HEK293 (cell line): ENCODE measurements around the gene RUFY2.

Source experiments
- BCL11A ChIP-seq: fragments of 450-650 bp; formaldehyde crosslinking; IDR thresholded peaks from 2 replicates; pipeline ENCODE4 v1.5.1; 2016; ENCODE audit warnings: low read depth, missing biosample characterization, missing genetic modification characterization
- BCL11B ChIP-seq: fragments of 450-650 bp; formaldehyde crosslinking; IDR thresholded peaks from 2 replicates; pipeline ENCODE4 v1.5.1; 2016; ENCODE audit warnings: low read depth, missing biosample characterization, missing genetic modification characterization
- GLIS2 ChIP-seq: fragments of 450-650 bp; formaldehyde crosslinking; IDR thresholded peaks from 2 replicates; pipeline ENCODE4 v1.5.1; 2016; ENCODE audit warnings: missing biosample characterization, missing genetic modification characterization
- INSM2 ChIP-seq: fragments of 450-650 bp; formaldehyde crosslinking; IDR thresholded peaks from 2 replicates; pipeline ENCODE4 v1.5.1; 2016; ENCODE audit warnings: missing biosample characterization, missing genetic modification characterization
- KLF7 ChIP-seq: fragments of 450-650 bp; formaldehyde crosslinking; IDR thresholded peaks from 2 replicates; pipeline ENCODE4 v1.5.1; 2016; ENCODE audit warnings: missing biosample characterization, missing genetic modification characterization, borderline replicate concordance
- PRDM4 ChIP-seq: fragments of 450-650 bp; formaldehyde crosslinking; IDR thresholded peaks from 2 replicates; pipeline ENCODE4 v1.5.1; 2017; ENCODE audit warnings: missing biosample characterization, missing genetic modification characterization
- REST ChIP-seq: fragments of 450-650 bp; formaldehyde crosslinking; IDR thresholded peaks from 2 replicates; pipeline ENCODE4 v1.5.1; 2016; ENCODE audit warnings: missing biosample characterization, missing genetic modification characterization
- SCRT2 ChIP-seq: fragments of 450-650 bp; formaldehyde crosslinking; IDR thresholded peaks from 2 replicates; pipeline ENCODE4 v1.5.1; 2016; ENCODE audit warnings: missing biosample characterization, missing genetic modification characterization
- SETDB1 ChIP-seq: IDR thresholded peaks from one replicate; pipeline ENCODE4 v1.6.1; 2017; ENCODE audit warnings: mild to moderate bottlenecking, low read length, moderate library complexity, mixed read lengths; ENCODE audit not compliant: insufficient read length
- YY2 ChIP-seq: fragments of 450-650 bp; formaldehyde crosslinking; IDR thresholded peaks from 2 replicates; pipeline ENCODE4 v1.5.1; 2016; ENCODE audit warnings: missing biosample characterization, missing genetic modification characterization
- ZBTB8A ChIP-seq: fragments of 450-650 bp; formaldehyde crosslinking; IDR thresholded peaks from 2 replicates; pipeline ENCODE4 v1.5.1; 2016; ENCODE audit warnings: missing biosample characterization, missing genetic modification characterization
- ZFP69B ChIP-seq: fragments of 450-650 bp; formaldehyde crosslinking; IDR thresholded peaks from 2 replicates; pipeline ENCODE4 v1.5.1; 2016; ENCODE audit warnings: missing biosample characterization, missing genetic modification characterization
- ZNF157 ChIP-seq: fragments of 450-650 bp; formaldehyde crosslinking; IDR thresholded peaks from 2 replicates; pipeline ENCODE4 v1.5.1; 2016; ENCODE audit warnings: missing biosample characterization, missing genetic modification characterization
- ZNF16 ChIP-seq: fragments of 450-650 bp; formaldehyde crosslinking; IDR thresholded peaks from 2 replicates; pipeline ENCODE4 v1.5.1; 2016; ENCODE audit warnings: low read depth, missing biosample characterization, missing genetic modification characterization
- ZNF175 ChIP-seq: fragments of 450-650 bp; formaldehyde crosslinking; IDR thresholded peaks from 2 replicates; pipeline ENCODE4 v1.5.1; 2016; ENCODE audit warnings: missing biosample characterization, missing genetic modification characterization
- ZNF18 ChIP-seq: fragments of 450-650 bp; formaldehyde crosslinking; IDR thresholded peaks from 2 replicates; pipeline ENCODE4 v1.5.1; 2016; ENCODE audit warnings: missing biosample characterization, missing genetic modification characterization
- ZNF211 ChIP-seq: fragments of 450-650 bp; formaldehyde crosslinking; IDR thresholded peaks from 2 replicates; pipeline ENCODE4 v1.5.1; 2016; ENCODE audit warnings: low read depth, missing biosample characterization, missing genetic modification characterization
- ZNF23 ChIP-seq: fragments of 450-650 bp; formaldehyde crosslinking; IDR thresholded peaks from 2 replicates; pipeline ENCODE4 v1.5.1; 2016; ENCODE audit warnings: missing biosample characterization, missing genetic modification characterization, borderline replicate concordance
- ZNF24 ChIP-seq: fragments of 450-650 bp; formaldehyde crosslinking; IDR thresholded peaks from 2 replicates; pipeline ENCODE4 v1.5.1; 2016; ENCODE audit warnings: missing biosample characterization, missing genetic modification characterization
- ZNF335 ChIP-seq: fragments of 450-650 bp; formaldehyde crosslinking; conservative IDR thresholded peaks from 2 replicates; pipeline ENCODE4 v1.5.1; 2016; ENCODE audit warnings: missing biosample characterization, missing genetic modification characterization
- ZNF391 ChIP-seq: fragments of 450-650 bp; formaldehyde crosslinking; IDR thresholded peaks from 2 replicates; pipeline ENCODE4 v1.5.1; 2016; ENCODE audit warnings: low read depth, missing biosample characterization, missing genetic modification characterization, borderline replicate concordance
- ZNF394 ChIP-seq: fragments of 450-650 bp; formaldehyde crosslinking; IDR thresholded peaks from 2 replicates; pipeline ENCODE4 v1.5.1; 2016; ENCODE audit warnings: missing biosample characterization, missing genetic modification characterization, mild to moderate bottlenecking, moderate library complexity, borderline replicate concordance
- ZNF423 ChIP-seq: fragments of 450-650 bp; formaldehyde crosslinking; IDR thresholded peaks from 2 replicates; pipeline ENCODE4 v1.5.1; 2016; ENCODE audit warnings: missing biosample characterization, missing genetic modification characterization
- ZNF501 ChIP-seq: fragments of 450-650 bp; formaldehyde crosslinking; IDR thresholded peaks from 2 replicates; pipeline ENCODE4 v1.5.1; 2016; ENCODE audit warnings: missing biosample characterization, missing genetic modification characterization
- ZNF514 ChIP-seq: fragments of 450-650 bp; formaldehyde crosslinking; IDR thresholded peaks from 2 replicates; pipeline ENCODE4 v1.5.1; 2016; ENCODE audit warnings: missing biosample characterization, missing genetic modification characterization
- ZNF623 ChIP-seq: fragments of 450-650 bp; formaldehyde crosslinking; IDR thresholded peaks from 2 replicates; pipeline ENCODE4 v1.5.1; 2016; ENCODE audit warnings: missing biosample characterization, missing genetic modification characterization
- ZNF707 ChIP-seq: fragments of 450-650 bp; formaldehyde crosslinking; IDR thresholded peaks from 2 replicates; pipeline ENCODE4 v1.5.1; 2016; ENCODE audit warnings: missing biosample characterization, missing genetic modification characterization
- ZNF776 ChIP-seq: fragments of 450-650 bp; formaldehyde crosslinking; IDR thresholded peaks from 2 replicates; pipeline ENCODE4 v1.5.0; 2017; ENCODE audit warnings: missing biosample characterization, missing genetic modification characterization, borderline replicate concordance
- ZNF785 ChIP-seq: fragments of 450-650 bp; formaldehyde crosslinking; IDR thresholded peaks from 2 replicates; pipeline ENCODE4 v1.5.1; 2016; ENCODE audit warnings: missing biosample characterization, missing genetic modification characterization
- ZNF837 ChIP-seq: fragments of 450-650 bp; formaldehyde crosslinking; IDR thresholded peaks from 2 replicates; pipeline ENCODE4 v1.5.1; 2016; ENCODE audit warnings: missing biosample characterization, missing genetic modification characterization

RUFY2 gene

GRCh38 chr10:68332259-68333057 lies 74.6 kb downstream of the RUFY2 start, which contains the start of gene PBLD (continued):
- no peak for TF ChIP-seq ZNF18 (tag by site-specific recombination)
- no peak for TF ChIP-seq ZNF211 (tag by site-specific recombination)
- no peak for TF ChIP-seq ZNF23
- no peak for TF ChIP-seq ZNF175 (tag by site-specific recombination)
- no peak for TF ChIP-seq ZNF423 (tag by site-specific recombination)
- no peak for TF ChIP-seq ZNF16 (tag by site-specific recombination)
- TF ChIP-seq BCL11A (tag by site-specific recombination), result no peak
- TF ChIP-seq BCL11B (tag by site-specific recombination), result no peak
- 0 out of 2 replicates have a peak, but pooled peaks have one; percentile 24 for TF ChIP-seq ZNF623
- TF ChIP-seq YY2 (tag by site-specific recombination), result peak; percentile 87
- TF ChIP-seq REST, result no peak
- TF ChIP-seq ZNF707 (tag by site-specific recombination), result no peak
- peak; percentile 70 for TF ChIP-seq ZBTB8A
- TF ChIP-seq INSM2 (tag by site-specific recombination), result 0 out of 2 replicates have a peak, but pooled peaks have one; percentile 62
- peak; percentile 51; the same call in 1 of the 2 replicates for TF ChIP-seq ZNF501 (tag by site-specific recombination)
- TF ChIP-seq ZNF394 (tag by site-specific recombination), result peak; percentile 55
- peak; percentile 51; the same call in 1 of the 2 replicates for TF ChIP-seq ZNF335 (tag by site-specific recombination)
- no peak for TF ChIP-seq SETDB1
- no peak; the same call in 1 of the 2 replicates for TF ChIP-seq GLIS2 (tag by site-specific recombination)
- TF ChIP-seq KLF7, result peak; percentile 57; the same call in 1 of the 2 replicates
- TF ChIP-seq PRDM4 (tag by site-specific recombination), result no peak
- no peak for TF ChIP-seq ZFP69B (tag by site-specific recombination)
- no peak for TF ChIP-seq SCRT2 (tag by site-specific recombination)
- no peak for TF ChIP-seq ZNF514
- TF ChIP-seq ZNF785 (tag by site-specific recombination), result no peak
- TF ChIP-seq ZNF24 (tag by site-specific recombination), result peak; percentile 35; the same call in 1 of the 2 replicates
- peak; percentile 91; the same call in 1 of the 2 replicates for TF ChIP-seq ZNF391
- no peak for TF ChIP-seq ZNF776 (tag by site-specific recombination)
- no peak for TF ChIP-seq ZNF157 (tag by site-specific recombination)
- peak; percentile 13; the same call in 1 of the 2 replicates for TF ChIP-seq ZNF837 (tag by site-specific recombination)
